NCI-H1048 (cell line): ENCODE data around the gene C22orf23.

Source experiments
- DNase-seq: peaks from one replicate; lab custom pipeline; 2025; lab: John Stamatoyannopoulos, UW

C22orf23 gene

GRCh38 chr22:37953437-37954179, at the start of gene C22orf23, which contains the start of gene POLR2F:
TSS of gene C22orf23 (minus strand) at chr22:37953601. CDS start at chr22:37953149, 452 bp downstream.
TSS of gene POLR2F (plus strand) at chr22:37953699. CDS start at chr22:37953788, 89 bp downstream.
- peak; percentile 85 for DNase-seq

GRCh38 chr22:37999640-38000272, 46.4 kb upstream of the C22orf23 start:
- no peak for DNase-seq

- DNase-seq = no peak
Measured at GRCh38 chr22:37999236-37999635, 45.8 kb upstream of the C22orf23 start.

GRCh38 chr22:37998543-37998942, 45.1 kb upstream of the C22orf23 start:
- no peak for DNase-seq

- DNase-seq = no peak
Measured at GRCh38 chr22:37996515-37997246, 43.3 kb upstream of the C22orf23 start.

- DNase-seq = no peak
Measured at GRCh38 chr22:37996079-37996478, 42.7 kb upstream of the C22orf23 start.

GRCh38 chr22:37995460-37995859, 42.1 kb upstream of the C22orf23 start:
- no peak for DNase-seq

GRCh38 chr22:37994982-37995381, 41.6 kb upstream of the C22orf23 start:
- no peak for DNase-seq

- no peak for DNase-seq
Measured at GRCh38 chr22:37994049-37994448, 40.6 kb upstream of the C22orf23 start.

GRCh38 chr22:37991731-37992442, 38.5 kb upstream of the C22orf23 start:
- DNase-seq = no peak

- no peak for DNase-seq
Measured at GRCh38 chr22:37990862-37991261, 37.5 kb upstream of the C22orf23 start.

- no peak for DNase-seq
Measured at GRCh38 chr22:37990301-37990700, 36.9 kb upstream of the C22orf23 start.

- no peak for DNase-seq
Measured at GRCh38 chr22:37989146-37990045, 36.0 kb upstream of the C22orf23 start.

- DNase-seq = no peak
Measured at GRCh38 chr22:37986371-37986770, 33.0 kb upstream of the C22orf23 start.

- no peak for DNase-seq
Measured at GRCh38 chr22:37985751-37986281, 32.4 kb upstream of the C22orf23 start.

- no peak for DNase-seq
Measured at GRCh38 chr22:37985050-37985585, 31.7 kb upstream of the C22orf23 start.

GRCh38 chr22:37983860-37984791, 30.7 kb upstream of the C22orf23 start, which contains the start of gene SOX10:
TSS of gene SOX10 (minus strand) at chr22:37984555. CDS start at chr22:37983784, 771 bp downstream.
- no peak for DNase-seq

- no peak for DNase-seq
Measured at GRCh38 chr22:37982938-37983859, 29.8 kb upstream of the C22orf23 start.
